ENCODE data around the gene BUB1. TPM values are rescaled to one million over a fixed set of nuclear protein-coding genes. Genes with fewer than 3 reads are reported as not detected.
"Not testable (repeated sequence)": the region's sequence is repeated elsewhere in the genome, so short reads cannot be mapped to it uniquely, and the experiment has no call there.

BUB1 gene
- total RNA-seq, result 2.2 and 23.4 TPM in 2 replicates

DNA sequence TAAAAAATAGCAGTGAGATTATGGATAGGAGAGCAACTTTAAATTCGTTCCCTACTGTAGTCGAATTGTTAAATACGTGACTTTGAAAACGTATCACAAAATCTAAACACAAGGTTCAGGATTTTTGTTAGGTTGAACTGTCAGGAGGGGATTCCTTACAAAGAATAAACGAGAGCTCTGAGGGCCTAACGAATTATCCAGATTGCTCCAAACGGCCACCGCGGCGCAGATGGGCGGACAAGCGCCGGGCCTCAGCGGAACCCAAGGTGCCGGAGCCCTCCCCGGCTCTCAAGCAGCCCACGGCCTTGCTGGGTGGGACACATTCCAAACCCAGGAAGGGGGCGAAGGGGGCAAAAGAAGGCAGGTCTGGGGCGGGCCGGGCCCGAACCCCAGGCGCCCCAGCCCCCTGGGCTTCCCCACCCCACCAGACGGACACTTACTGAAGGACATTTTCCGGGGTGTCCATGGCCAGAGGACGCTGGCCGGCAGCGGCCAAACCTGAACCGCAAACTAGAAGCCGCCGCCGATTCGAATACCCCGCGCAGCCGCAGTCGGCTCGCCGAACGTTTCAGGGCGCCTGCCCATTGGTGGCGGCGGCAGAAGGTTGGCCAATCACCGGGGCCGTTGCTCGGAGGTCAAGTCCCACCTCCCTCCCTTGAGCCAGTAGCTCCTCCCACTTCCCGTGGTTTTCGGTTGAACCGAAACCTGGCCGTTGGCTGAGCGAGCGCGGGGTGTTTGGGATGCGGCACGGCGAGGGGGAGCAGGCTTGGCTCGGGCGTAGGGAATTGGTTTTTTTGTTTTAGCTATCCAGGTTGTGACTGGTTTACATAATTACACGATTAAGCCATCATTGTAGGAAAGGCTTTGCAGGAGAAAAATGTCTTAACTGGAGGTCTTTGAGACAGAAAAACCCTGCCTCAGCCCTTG is at the start of gene BUB1:
BUB1 (minus strand) TSS at position 534 of the 927 bp plus-strand sequence; CDS start at position 466, 68 bp downstream.
- DNase-seq (ENCODE audit: low read depth), result peak; percentile 91

DNA sequence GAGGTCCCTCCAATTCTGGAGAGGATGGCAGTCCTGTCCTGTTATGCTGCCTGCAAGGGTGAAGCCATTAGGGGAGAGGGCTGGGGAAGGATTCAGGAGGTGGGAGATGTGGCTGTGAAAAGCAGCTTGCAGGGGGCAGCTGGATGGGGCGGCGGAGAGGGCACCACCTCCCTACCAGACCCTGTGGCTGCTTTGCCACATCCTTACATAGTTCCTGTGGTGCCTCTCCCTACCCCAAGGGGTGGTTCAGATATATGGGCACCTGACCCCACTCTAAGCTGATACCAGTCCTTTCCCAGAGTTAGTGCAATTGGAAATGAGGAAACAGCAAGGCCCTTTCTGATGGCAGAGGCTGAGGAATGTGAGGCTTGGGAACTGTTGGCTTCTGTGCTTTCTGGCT is 48.4 kb upstream of the BUB1 start:
- DNase-seq (ENCODE audit: low read depth), result no peak

DNA sequence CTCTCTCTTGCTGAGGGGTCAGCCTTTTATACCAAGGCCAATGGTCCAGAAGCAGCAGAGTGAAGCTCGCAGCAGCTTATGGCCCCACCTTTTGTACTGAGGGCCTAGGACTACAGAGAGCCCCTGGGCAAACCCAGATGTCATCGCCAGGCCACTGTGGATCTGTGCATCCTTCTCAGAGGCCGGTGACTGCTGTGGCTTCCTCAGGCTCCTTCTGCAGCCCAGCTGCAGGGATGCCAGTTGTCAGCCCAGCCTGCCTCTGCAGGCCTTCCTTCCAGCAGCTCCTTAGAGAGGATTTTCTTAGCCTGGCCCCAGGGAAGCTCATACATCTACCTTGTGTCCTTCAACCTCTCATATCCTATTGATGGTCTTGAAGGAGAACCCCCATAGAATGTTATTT is 48.0 kb upstream of the BUB1 start:
- no peak for DNase-seq (ENCODE audit: low read depth)

GRCh38 chr2:110725370-110725769 is 47.5 kb upstream of the BUB1 start:
- DNase-seq (ENCODE audit: low read depth), result no peak

DNA sequence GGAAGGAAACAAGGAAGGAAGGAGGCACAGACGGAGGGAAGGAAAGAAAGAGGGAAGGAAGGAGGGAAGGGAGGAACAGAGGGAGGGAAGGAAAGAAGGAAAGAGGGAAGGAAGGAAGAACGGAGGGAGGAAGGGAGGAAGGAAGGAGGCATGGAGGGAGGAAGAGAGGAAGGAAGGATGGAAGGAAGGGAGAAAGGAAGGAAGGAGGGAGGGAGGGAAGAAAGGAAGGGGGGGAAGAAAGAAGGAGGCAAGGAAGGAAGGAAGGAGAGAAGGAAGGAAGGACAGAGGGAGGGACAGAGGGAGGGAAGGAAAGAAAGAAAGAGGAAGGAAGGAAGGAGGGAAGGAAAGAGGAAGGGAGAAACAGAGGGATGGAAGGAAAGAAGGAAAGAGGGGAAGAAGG is 47.0 kb upstream of the BUB1 start:
- no peak for DNase-seq (ENCODE audit: low read depth)

- DNase-seq (ENCODE audit: low read depth), result no peak
Observed at GRCh38 chr2:110720547-110720946, 42.7 kb upstream of the BUB1 start.

- no peak for DNase-seq (ENCODE audit: low read depth)
Observed at GRCh38 chr2:110718990-110719389, 41.1 kb upstream of the BUB1 start.

DNA sequence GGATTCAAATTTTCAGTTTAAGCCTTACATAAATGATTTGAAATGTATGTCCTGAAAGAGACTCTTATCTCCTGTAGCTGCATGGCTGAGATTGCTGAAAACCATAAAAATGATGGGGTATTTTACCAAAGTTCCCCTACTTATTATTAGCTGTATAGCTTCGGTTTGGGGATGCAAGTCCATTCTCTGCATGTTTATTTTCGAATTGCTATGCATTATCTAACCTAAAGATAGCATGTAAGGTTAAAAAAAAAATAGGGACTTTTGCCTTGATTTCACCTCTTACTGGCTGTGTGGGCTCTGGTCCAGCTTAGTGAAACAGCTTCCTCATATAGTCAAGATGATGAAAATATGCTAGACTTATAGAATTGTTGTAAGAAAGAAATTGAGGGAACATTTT is 40.5 kb upstream of the BUB1 start:
- no peak for DNase-seq (ENCODE audit: low read depth)

DNA sequence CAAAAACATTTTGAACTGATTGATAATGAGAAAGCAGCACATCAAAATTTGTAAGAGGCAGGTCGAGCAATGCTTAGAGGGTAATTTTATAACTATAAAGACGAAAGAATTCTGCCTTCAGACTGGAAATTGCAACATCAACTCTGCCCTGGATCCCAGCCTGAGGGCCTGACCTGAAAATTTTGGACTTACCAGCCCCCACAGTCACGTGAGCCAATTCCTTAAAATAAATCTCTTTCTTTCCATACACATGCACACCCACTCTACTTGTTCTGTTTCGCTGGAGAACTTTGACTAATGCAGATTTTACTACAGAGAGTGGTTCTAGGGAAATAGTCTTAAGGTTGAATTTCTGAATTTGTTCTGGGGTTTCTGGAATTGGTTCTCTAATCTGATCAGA is 39.9 kb upstream of the BUB1 start:
- no peak for DNase-seq (ENCODE audit: low read depth)

GRCh38 chr2:110716959-110717645 is 39.2 kb upstream of the BUB1 start:
- DNase-seq (ENCODE audit: low read depth), result peak; percentile 7

DNA sequence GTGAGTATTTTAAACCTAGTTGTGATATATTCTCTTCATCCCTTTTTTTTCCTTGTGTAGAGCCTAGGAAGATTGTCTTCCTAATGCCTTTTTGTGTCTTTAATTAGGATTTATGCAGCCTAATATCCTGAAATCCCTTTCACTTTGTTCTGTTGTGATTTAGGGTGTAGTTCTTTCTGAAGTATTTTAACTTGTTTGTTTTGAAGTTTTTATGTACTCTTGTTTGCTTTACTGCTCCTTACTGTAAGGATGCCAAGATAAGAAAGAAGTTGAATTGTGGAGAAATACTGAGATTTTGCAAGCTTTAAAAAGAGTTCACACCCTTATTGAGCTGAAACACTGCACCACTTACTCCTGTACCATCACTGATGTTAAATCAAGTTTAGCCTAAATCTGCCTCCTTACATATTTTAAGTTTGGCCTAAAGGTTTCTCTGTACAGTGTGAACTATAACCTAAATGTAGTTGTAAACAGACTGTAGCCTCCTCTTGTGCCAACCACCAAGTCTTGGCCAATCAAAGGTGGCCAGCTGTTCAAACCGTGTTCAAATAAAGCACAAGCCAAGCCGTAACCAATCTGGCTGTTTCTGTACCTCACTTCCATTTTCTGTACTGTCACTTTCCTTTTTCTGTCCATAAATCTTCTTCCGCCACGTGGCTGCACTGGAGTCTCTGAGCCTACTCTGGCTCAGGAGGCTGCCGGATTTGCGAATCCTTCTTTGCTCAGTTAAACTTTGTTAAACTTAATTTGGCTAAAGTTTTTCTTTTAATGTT is 36.8 kb upstream of the BUB1 start:
- DNase-seq (ENCODE audit: low read depth), result no peak

- DNase-seq (ENCODE audit: low read depth), result peak; percentile 26
Observed at GRCh38 chr2:110713513-110714362, 35.9 kb upstream of the BUB1 start.

DNA sequence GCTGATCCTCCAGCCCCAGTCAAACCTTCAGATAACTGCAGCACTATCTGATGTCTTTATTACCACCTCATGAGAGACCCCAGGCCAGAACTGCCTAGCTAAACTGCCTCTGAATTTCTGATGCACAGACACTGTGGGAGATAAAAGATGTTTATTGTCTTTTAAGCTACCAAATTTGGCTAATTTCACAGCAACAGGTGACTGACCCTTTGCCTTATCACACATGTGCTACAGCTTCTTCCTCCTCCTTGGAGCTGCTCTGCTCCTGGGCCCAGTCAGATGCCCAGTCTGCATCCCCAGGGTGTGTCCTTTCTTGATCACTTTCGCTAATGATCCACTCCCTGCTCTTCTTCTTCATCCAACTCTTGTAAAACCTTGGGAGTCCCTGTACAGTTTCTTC is 34.9 kb upstream of the BUB1 start:
- no peak for DNase-seq (ENCODE audit: low read depth)

DNA sequence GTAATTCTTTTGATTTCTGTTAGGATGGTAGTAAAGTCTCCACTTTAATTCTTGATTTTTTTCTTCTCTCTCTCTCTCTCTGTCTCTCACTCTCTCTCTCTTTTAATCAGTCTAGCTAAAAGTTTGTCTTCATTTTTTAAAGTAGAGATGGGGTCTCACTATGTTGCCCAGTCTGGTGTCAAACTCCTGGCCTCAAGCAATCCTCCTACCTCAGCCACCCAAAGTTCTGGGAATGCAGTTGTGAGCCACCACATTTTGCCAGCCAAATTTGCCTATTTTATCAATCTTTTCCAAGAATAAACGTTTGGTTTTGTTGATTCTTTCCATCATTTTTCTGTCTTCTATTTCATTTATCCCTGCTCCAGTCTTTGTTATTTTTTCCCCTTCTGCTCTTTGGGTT is 30.6 kb upstream of the BUB1 start:
- no peak for DNase-seq (ENCODE audit: low read depth)

DNA sequence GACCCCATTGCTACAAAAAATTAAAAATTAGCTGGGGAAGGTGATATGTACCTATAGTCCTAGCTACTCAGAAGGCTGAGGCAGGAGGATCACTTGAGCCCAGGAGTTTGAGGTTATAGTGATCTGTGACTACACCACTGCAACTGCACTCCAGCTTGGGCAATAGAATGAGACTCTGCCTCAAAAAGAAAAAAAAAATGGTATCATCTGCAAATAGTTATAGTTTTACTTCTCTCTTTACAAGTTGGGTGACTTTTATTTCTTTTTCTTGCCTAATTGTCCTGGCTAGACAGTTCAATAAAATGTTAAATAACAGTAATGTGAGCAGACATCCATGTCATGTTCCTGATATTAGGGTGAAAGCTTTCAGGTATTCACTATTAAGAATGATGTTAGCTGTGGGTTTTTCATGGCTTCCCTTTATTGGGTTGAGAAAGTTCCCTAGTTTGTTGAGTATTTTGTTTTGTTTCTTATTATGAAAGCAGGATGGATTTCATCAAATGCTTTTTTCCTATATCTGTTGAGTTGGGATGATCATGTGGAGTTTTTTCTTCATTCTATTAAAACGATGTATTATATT is 29.6 kb upstream of the BUB1 start:
- DNase-seq (ENCODE audit: low read depth), result no peak

DNA sequence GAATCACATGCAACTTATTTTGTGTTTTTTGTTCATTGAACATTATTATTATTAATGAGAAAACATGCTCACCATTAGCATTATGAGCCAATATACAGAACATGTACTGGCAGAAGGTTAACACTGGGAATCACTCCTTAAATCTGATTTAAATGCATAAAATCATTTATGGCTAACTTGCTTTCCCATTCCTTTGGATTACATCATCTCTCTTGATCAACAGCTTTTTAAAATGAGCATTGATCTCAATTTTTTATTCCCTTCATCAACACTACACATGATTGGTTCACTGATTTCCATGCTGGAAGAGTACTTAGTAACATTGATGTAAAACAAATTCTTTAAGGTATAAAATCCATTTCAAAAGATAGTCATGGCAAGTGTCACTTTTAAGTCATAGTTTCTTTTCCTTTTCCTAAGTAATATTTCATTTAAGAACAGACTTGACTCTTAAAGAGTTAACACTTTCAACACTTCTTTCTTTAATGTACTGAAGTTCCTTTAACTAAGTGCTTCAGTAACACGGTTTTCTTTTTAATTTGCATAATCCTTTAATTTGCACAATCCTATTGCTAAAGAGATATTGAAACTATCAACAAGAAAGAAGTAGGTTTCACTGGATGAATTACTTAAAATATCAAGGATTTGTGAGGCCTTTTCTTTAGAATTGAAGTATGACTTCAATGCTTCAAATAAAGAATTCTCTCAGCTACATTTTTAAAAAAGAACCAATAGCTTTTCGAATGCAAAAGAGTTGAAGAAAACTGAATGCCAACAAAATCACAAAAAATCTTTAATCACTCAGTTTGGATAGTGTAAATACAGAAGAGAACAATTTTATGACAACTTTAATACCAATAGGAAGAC is 24.9 kb upstream of the BUB1 start:
- no peak for DNase-seq (ENCODE audit: low read depth)

DNA sequence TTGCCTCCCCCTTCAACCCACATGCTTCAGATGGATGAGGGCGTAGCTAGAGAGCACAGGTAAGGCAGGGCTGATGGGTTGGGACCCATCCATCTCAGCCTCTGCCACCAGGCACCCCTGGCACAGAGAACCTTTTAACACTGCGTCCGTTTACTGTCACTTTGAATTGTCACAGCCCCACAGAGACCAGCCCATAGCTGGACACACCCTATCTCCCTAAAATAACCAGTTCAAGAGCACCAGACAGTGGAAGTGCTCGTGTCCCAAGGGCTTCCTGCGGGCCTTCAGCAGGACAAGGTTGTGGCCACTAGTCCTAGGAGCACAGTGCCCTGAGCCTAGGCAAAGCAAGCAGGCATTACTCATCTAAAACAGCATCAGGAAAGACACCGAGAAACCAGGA is 20.4 kb upstream of the BUB1 start:
- DNase-seq (ENCODE audit: low read depth), result not testable (repeated sequence)

DNA sequence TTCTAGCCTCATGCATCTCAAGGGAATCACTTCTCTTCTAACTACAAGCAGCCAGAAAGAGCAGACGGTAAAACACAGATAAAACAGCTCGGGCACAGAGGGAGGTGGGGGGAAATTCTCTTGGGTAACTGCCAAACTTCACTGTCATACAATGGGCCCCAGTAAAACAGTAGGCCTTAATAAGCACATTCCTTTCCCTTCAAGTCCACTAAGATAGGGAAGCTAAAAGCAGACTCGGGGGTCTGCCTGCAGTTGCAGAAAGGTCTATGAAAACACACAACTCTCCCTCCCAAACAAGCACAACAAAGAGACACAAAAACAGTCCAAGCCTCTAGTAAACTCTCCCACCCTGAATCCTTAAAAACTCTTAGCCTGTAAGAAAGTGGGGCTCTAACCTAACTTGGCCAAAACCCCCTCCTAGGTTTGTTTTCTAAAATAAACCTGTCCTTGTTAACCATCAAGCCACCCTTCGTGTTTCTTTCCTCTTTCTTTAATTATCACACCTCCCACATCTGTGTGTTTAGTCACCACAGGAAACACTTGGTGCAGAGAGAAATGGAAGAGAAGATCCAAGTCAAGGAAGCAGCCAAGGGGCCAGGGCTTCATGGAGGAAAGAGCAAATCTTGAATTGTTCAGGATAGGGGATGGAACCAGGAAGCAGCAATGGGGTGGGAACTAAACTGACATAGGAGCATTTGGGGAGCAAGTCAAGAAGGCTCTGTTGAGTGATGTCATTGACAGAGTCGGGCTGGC is 17.5 kb upstream of the BUB1 start:
- DNase-seq (ENCODE audit: low read depth), result not testable (repeated sequence)

GRCh38 chr2:110691612-110692258 is 13.9 kb upstream of the BUB1 start:
- no peak for DNase-seq (ENCODE audit: low read depth)
